ENCODE results near the gene CLDN14.

Gene CLDN14

DNA sequence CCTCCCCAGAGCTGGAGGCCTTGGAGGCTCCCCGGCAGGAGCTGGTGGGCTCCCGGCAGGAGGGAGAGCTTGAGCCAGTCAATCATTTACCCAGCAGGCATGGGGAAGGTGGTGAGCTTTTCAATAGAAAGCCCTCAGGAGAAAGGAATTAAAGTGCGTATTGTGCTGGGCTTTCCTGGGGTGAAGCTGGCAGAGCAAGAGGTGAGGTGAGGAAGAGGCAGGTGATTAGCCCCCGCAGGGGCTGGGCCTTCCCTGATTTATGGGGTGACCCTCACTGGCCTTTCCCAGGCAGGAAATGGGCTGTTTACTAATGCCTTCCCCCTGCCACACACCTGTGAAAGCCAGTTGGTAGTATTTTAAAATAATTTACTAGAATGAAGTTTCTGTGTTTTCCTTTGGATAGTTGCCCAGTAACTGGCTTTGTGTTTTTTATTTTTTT, 25.8 kb downstream of the CLDN14 start:
- no peaks in the 10 kb centered on the region for H3K36me3 ChIP-seq (ENCODE audit: control insufficient read depth, insufficient read depth, low read length)
- no peak for DNase-seq (ENCODE audit: extremely low read depth, insufficient read length)

DNA sequence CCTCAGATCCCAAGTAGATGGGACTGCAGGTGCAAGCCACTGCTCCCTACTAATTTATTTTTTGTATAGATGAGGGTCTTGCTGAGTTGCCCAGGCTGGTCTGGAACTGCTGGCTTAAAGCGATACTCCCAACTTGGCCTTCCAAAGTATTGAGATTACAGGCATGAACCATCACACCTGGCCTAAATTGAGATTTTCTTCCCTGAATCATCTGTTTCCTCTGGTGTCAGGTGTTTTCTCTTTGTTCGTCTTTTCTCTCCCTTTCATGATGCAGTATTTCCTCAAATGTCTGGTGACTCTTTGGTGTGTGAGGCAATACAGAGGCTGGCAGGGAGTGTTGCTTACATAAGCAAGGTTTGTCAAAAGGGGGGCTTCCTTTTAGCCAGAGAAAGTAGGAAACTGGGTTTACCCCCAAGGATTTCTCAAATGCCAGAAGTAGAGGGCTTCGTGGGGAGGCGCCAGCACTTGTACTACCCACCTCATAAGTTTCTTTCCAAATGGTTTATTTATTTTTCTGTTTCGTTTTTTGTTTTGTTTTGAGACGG, 27.6 kb downstream of the CLDN14 start:
- no peaks in the 10 kb centered on the region for H3K36me3 ChIP-seq (ENCODE audit: control insufficient read depth, insufficient read depth, low read length)
- TF ChIP-seq, protein P1, sequence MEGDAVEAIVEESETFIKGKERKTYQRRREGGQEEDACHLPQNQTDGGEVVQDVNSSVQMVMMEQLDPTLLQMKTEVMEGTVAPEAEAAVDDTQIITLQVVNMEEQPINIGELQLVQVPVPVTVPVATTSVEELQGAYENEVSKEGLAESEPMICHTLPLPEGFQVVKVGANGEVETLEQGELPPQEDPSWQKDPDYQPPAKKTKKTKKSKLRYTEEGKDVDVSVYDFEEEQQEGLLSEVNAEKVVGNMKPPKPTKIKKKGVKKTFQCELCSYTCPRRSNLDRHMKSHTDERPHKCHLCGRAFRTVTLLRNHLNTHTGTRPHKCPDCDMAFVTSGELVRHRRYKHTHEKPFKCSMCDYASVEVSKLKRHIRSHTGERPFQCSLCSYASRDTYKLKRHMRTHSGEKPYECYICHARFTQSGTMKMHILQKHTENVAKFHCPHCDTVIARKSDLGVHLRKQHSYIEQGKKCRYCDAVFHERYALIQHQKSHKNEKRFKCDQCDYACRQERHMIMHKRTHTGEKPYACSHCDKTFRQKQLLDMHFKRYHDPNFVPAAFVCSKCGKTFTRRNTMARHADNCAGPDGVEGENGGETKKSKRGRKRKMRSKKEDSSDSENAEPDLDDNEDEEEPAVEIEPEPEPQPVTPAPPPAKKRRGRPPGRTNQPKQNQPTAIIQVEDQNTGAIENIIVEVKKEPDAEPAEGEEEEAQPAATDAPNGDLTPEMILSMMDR (IDR thresholded peaks at IDR 0.05; ENCODE audit: insufficient read depth, low read length, poor library complexity, severe bottlenecking) = no peak
- no peak for DNase-seq (ENCODE audit: extremely low read depth, insufficient read length)
- H3K4me3 ChIP-seq (replicated peaks; ENCODE audit: low read depth, low read length) = no peak overlapping the region
- H3K27me3 ChIP-seq (replicated peaks; ENCODE audit: control insufficient read depth, insufficient read depth, low read length) = no peaks in the 10 kb centered on the region

More for the DNA sequence above, 25.8 kb downstream of the CLDN14 start:
- H3K27me3 ChIP-seq (replicated peaks; ENCODE audit: control insufficient read depth, insufficient read depth, low read length) = no peaks in the 10 kb centered on the region
- H3K4me3 ChIP-seq (replicated peaks; ENCODE audit: low read depth, low read length) = no peak overlapping the region
- TF ChIP-seq, protein P1 (IDR thresholded peaks at IDR 0.05; ENCODE audit: insufficient read depth, low read length, poor library complexity, severe bottlenecking) = no peak

DNA sequence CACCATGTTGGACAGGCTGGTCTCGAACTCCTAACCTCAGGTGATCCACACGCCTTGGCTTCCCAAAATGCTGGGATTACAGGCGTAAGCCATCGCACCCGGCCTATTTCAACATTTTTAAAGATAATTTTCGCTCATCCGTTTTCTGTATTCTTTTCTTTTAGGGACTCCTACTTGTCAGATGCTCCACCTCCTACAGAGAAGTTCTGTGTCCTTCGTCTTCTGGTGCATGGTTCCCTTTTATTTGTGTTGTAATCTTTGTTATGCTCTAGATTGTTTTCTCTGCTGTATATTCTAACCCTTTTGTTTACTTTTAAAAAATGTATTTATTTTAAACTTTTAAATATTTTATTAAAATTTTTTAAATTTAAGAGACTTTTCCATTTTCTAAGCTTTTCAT, 28.4 kb downstream of the CLDN14 start:
- TF ChIP-seq, protein P1 (IDR thresholded peaks at IDR 0.05; ENCODE audit: insufficient read depth, low read length, poor library complexity, severe bottlenecking) = no peak
- DNase-seq (ENCODE audit: extremely low read depth, insufficient read length) = no peak
- no peak overlapping the region for H3K4me3 ChIP-seq (replicated peaks; ENCODE audit: low read depth, low read length)
- H3K36me3 ChIP-seq (ENCODE audit: control insufficient read depth, insufficient read depth, low read length) = no peaks in the 10 kb centered on the region
- no peaks in the 10 kb centered on the region for H3K27me3 ChIP-seq (replicated peaks; ENCODE audit: control insufficient read depth, insufficient read depth, low read length)

DNA sequence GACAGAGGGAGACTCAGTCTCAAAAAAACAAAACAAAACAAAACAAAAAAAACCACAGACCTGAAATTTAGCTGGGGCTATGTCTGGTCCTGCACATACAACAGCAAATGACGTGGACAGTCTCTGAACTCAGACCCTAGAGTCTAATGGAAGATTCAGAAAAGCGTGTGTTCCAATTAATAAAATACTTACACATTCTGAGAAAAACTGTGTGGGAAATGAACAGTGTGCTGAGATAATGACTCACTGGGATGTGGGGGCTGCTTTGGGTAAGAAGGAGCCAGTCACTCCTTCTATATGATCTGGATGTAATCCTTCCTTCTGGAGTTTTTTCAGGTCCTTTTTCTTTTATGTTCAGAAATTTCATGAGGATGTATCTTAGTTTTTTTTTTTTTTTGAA, 29.4 kb downstream of the CLDN14 start:
- Histone ChIP-seq H3K36me3 (ENCODE audit: control insufficient read depth, insufficient read depth, low read length) (no peaks in the 10 kb centered on the region), H3K4me3 (replicated peaks; ENCODE audit: low read depth, low read length) (no peak overlapping the region), H3K27me3 (replicated peaks; ENCODE audit: control insufficient read depth, insufficient read depth, low read length) (no peaks in the 10 kb centered on the region)
- TF ChIP-seq, protein P1 (IDR thresholded peaks at IDR 0.05; ENCODE audit: insufficient read depth, low read length, poor library complexity, severe bottlenecking) = no peak
- no peak for DNase-seq (ENCODE audit: extremely low read depth, insufficient read length)

DNA sequence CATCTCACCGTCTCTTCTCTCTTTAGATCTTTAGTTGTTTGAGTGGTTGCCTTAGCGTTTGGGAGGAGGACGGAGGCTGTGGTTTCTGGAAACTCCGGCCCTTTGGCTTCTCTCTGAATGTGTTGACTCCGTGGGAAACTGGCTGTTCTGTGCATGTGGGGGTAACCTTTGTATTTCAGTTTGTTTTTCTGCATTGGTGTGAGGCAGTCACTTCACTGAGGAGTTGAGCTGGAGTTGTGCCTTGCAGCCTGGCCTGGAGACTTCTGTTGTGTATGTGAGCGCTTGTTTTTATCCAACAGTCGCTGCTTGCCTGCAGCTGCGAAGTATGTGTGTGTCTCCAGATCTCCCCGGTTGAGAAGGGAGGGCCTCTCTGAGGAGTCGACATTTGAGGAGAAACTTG, 33.6 kb downstream of the CLDN14 start:
- TF ChIP-seq, protein P1 (IDR thresholded peaks at IDR 0.05; ENCODE audit: insufficient read depth, low read length, poor library complexity, severe bottlenecking) = no peak
- no peak for DNase-seq (ENCODE audit: extremely low read depth, insufficient read length)
- H3K36me3 ChIP-seq (ENCODE audit: control insufficient read depth, insufficient read depth, low read length) = no peaks in the 10 kb centered on the region
- no peaks in the 10 kb centered on the region for H3K27me3 ChIP-seq (replicated peaks; ENCODE audit: control insufficient read depth, insufficient read depth, low read length)
- H3K4me3 ChIP-seq (replicated peaks; ENCODE audit: low read depth, low read length) = no peak overlapping the region

DNA sequence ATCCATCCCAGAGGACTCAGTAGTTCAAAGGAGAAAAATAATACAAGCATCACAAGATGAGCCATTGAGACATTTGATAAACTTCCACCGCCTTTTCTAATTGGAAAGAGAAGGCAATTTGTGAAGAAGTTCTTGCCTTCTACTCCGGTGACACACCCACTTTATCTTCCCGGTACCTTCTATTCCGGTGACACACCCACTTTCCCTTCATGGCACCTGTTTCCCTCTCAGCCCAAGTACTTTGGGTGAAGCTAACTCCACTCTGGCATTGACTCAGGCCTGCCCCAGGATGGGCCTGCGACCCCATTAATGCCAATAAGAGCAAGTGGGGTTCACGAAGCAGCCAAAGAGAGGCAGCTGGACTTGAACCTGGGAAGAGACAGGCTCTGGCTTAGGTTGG, 38.2 kb downstream of the CLDN14 start:
- DNase-seq (ENCODE audit: extremely low read depth, insufficient read length) = no peak
- TF ChIP-seq, protein P1 (IDR thresholded peaks at IDR 0.05; ENCODE audit: insufficient read depth, low read length, poor library complexity, severe bottlenecking) = no peak
- Histone ChIP-seq H3K36me3 (ENCODE audit: control insufficient read depth, insufficient read depth, low read length) (no peaks in the 10 kb centered on the region), H3K4me3 (replicated peaks; ENCODE audit: low read depth, low read length) (no peak overlapping the region), H3K27me3 (replicated peaks; ENCODE audit: control insufficient read depth, insufficient read depth, low read length) (no peaks in the 10 kb centered on the region)
